GM12878 (cell line): ENCODE data around the gene PACS1. TPM values are rescaled to one million over a fixed set of nuclear protein-coding genes. Genes with fewer than 3 reads are reported as not detected.

Experiments
- ATAC-seq: fragments of 200-7000 bp; cut with Tn5 transposase; 3 replicates; pipeline ENCODE4 v1.9.1; 2020; ENCODE audit warnings: mild to moderate bottlenecking, moderate library complexity
- BruUV-seq: library from RNA; stranded (reverse); fragments of 400-500 nt; replicated peaks from 2 replicates; lab custom pipeline; 2021; lab: Mats Ljungman, UMichigan
- CTCF ChIA-PET: fragments of 300-600 bp; sonication (Branson Sonifier 250); formaldehyde crosslinking; extraction: SDS; loops from one replicate; lab custom pipeline; 2021; ENCODE audit warnings: inconsistent platforms; lab: Yijun Ruan, JAX
- POLR2A ChIA-PET: fragments of 350-600 bp; formaldehyde crosslinking; extraction: SDS; loops from one replicate; lab custom pipeline; 2021; ENCODE audit warnings: inconsistent platforms; lab: Charles Lee
- RAD21 ChIA-PET: fragments of 300-600 bp; sonication (Branson Sonifier 250); formaldehyde crosslinking; loops from one replicate; lab custom pipeline; 2023; ENCODE audit warnings: antibody characterized with exemption; ENCODE audit not compliant: unreplicated experiment; lab: Charles Lee
- SMC1A ChIA-PET: fragments of 300-600 bp; sonication (Branson Sonifier 250); formaldehyde crosslinking; loops from one replicate; lab custom pipeline; 2023; ENCODE audit not compliant: unreplicated experiment, uncharacterized antibody; lab: Charles Lee
- DNase-seq: peaks from one replicate; pipeline ENCODE4 v3.0.0-alpha.2; 2011; ENCODE audit warnings: low read depth, low spot score
- FAIRE-seq: peaks from 3 replicates; lab custom pipeline; 2011; peaks lifted over from hg19 to GRCh38; lab: Jason Lieb, UNC
- H2AFZ ChIP-seq: 2 replicates; pipeline ENCODE4 v1.6.0; 2011; ENCODE audit warnings: low read depth, low read length, control low read depth; ENCODE audit not compliant: control insufficient read depth
- H3K27ac ChIP-seq: 2 replicates; pipeline ENCODE4 v1.5.1; 2011; ENCODE audit warnings: control low read depth; ENCODE audit not compliant: control insufficient read depth, insufficient read depth
- H3K27me3 ChIP-seq, 2 experiments: replicated peaks in 1 of 2; 2 replicates each; pipeline versions ENCODE4 v1.6.0 to v1.6.1; 2011; ENCODE audit warnings: low read length in 1 of 2; ENCODE audit not compliant: control insufficient read depth in 2 of 2, insufficient read depth in 2 of 2
- H3K36me3 ChIP-seq, 2 experiments: 2 replicates each; pipeline ENCODE4 v1.5.1; 2011; ENCODE audit warnings: low read length in 1 of 2; ENCODE audit not compliant: control insufficient read depth in 2 of 2, insufficient read depth in 2 of 2
- H3K4me1 ChIP-seq: 2 replicates; pipeline ENCODE4 v1.6.1; 2011; ENCODE audit warnings: mild to moderate bottlenecking, low read length, moderate library complexity, mixed read lengths; ENCODE audit not compliant: control insufficient read depth, insufficient read depth
- H3K4me2 ChIP-seq: 2 replicates; pipeline ENCODE4 v1.6.0; 2011; ENCODE audit warnings: control low read depth; ENCODE audit not compliant: control insufficient read depth, insufficient read depth
- H3K4me3 ChIP-seq: fragments of 200-600 bp; sonication (generic); 2 replicates; pipeline ENCODE4 v1.5.1; 2016
- H3K79me2 ChIP-seq: 2 replicates; pipeline ENCODE4 v1.6.0; 2011; ENCODE audit warnings: low read length; ENCODE audit not compliant: control insufficient read depth, insufficient read depth
- H3K9ac ChIP-seq: 2 replicates; pipeline ENCODE4 v1.8.0; 2011; ENCODE audit warnings: low read length, control low read depth, mixed read lengths; ENCODE audit not compliant: control insufficient read depth, insufficient read depth
- H3K9me3 ChIP-seq: replicated peaks from 3 replicates; pipeline ENCODE4 v1.5.1; 2011; ENCODE audit warnings: mild to moderate bottlenecking, low read length; ENCODE audit not compliant: control insufficient read depth, insufficient read depth
- H4K20me1 ChIP-seq: 2 replicates; pipeline ENCODE4 v1.6.0; 2011; ENCODE audit not compliant: control insufficient read depth, insufficient read depth
- ATF2 ChIP-seq: IDR thresholded peaks from 2 replicates; pipeline ENCODE4 v1.6.1; 2012; ENCODE audit warnings: low read length, inconsistent platforms
- CBX5 ChIP-seq: sonication (generic); IDR thresholded peaks from 2 replicates; pipeline ENCODE4 v1.6.1; 2016; ENCODE audit warnings: low read depth, moderate library complexity, mild to moderate bottlenecking, inconsistent platforms
- CHD2 ChIP-seq: IDR thresholded peaks from 2 replicates; pipeline ENCODE4 v1.6.1; 2011; ENCODE audit warnings: low read depth, low read length, improper control_type of control experiment, borderline replicate concordance
- CTCF ChIP-seq, 3 experiments: IDR thresholded peaks in 2 of 3; conservative IDR thresholded peaks in 1 of 3; 2 replicates each; pipeline ENCODE4 v1.5.1; 2011; ENCODE audit warnings: low read depth in 3 of 3, low read length in 3 of 3, mild to moderate bottlenecking in 3 of 3, control low read depth in 2 of 3, moderate library complexity in 2 of 3, inconsistent platforms in 1 of 3, mixed read lengths in 1 of 3; ENCODE audit not compliant: control insufficient read depth in 2 of 3, insufficient read depth in 1 of 3; ENCODE audit errors: extremely low read depth in 1 of 3
- E4F1 ChIP-seq: fragments of 450-650 bp; IDR thresholded peaks from 2 replicates; pipeline ENCODE4 v1.6.1; 2018; ENCODE audit warnings: borderline replicate concordance, mild to moderate bottlenecking; ENCODE audit not compliant: partially characterized antibody
- ETV6 ChIP-seq, 2 experiments: fragments of 450-650 bp in 1 of 2; IDR thresholded peaks in 1 of 2; conservative IDR thresholded peaks in 1 of 2; 2 replicates each; pipeline ENCODE4 v1.6.1; 2014; ENCODE audit warnings: antibody characterized with exemption in 1 of 2, borderline replicate concordance in 1 of 2, low read depth in 1 of 2, mild to moderate bottlenecking in 1 of 2, moderate library complexity in 1 of 2
- MEF2A ChIP-seq: IDR thresholded peaks from 2 replicates; pipeline ENCODE4 v1.6.1; 2011; ENCODE audit warnings: low read depth, mild to moderate bottlenecking, low read length, moderate library complexity; ENCODE audit not compliant: insufficient read depth
- MXI1 ChIP-seq: fragments of 150-350 bp; IDR thresholded peaks from 2 replicates; pipeline ENCODE4 v1.6.1; 2011; ENCODE audit warnings: low read depth, mild to moderate bottlenecking, inconsistent platforms, low read length, improper control_type of control experiment
- NR2F1 ChIP-seq: fragments of 450-650 bp; conservative IDR thresholded peaks from 2 replicates; pipeline ENCODE4 v1.6.1; 2017; ENCODE audit warnings: mild to moderate bottlenecking
- RB1 ChIP-seq: fragments of 450-650 bp; formaldehyde crosslinking; IDR thresholded peaks from 2 replicates; pipeline ENCODE4 v1.6.1; 2017; ENCODE audit warnings: mild to moderate bottlenecking, borderline replicate concordance
- RCOR1 ChIP-seq: conservative IDR thresholded peaks from 2 replicates; pipeline ENCODE4 v1.6.1; 2012; ENCODE audit warnings: low read depth, low read length, improper control_type of control experiment
- SKIL ChIP-seq: fragments of 450-650 bp; IDR thresholded peaks from 2 replicates; pipeline ENCODE4 v1.6.1; 2017; ENCODE audit warnings: mild to moderate bottlenecking, low read depth, inconsistent platforms; ENCODE audit not compliant: poor library complexity, severe bottlenecking
- SUZ12 ChIP-seq: fragments of 200-600 bp; sonication (generic); IDR thresholded peaks from one replicate; pipeline ENCODE4 v1.6.1; 2018; ENCODE audit warnings: antibody characterized with exemption, mild to moderate bottlenecking; ENCODE audit not compliant: unreplicated experiment
- TCF3 ChIP-seq: IDR thresholded peaks from 2 replicates; pipeline ENCODE4 v1.6.1; 2012; ENCODE audit warnings: low read depth, mild to moderate bottlenecking, low read length, borderline replicate concordance; ENCODE audit not compliant: insufficient read depth
- YBX1 ChIP-seq: fragments of 450-650 bp; IDR thresholded peaks from 2 replicates; pipeline ENCODE4 v1.6.1; 2016; ENCODE audit warnings: antibody characterized with exemption
- ZZZ3 ChIP-seq: IDR thresholded peaks from 2 replicates; pipeline ENCODE4 v1.6.1; 2011; ENCODE audit warnings: low read depth; ENCODE audit not compliant: control insufficient read depth, insufficient read length
- WGBS: methylation state at CpG from one replicate; pipeline ENCODE4 v1.1.6; 2016; ENCODE audit warnings: low lambda C conversion rate; ENCODE audit not compliant: insufficient replicate concordance, insufficient coverage; ENCODE audit errors: missing lambda C conversion rate; 5-methylcytosine and 5-hydroxymethylcytosine counted together
- in situ Hi-C: fragments of 300-500 bp; cut with MboI; formaldehyde crosslinking; loops from 9 replicates; pipeline ENCODE4 v1.14.3; 2018; ENCODE audit warnings: mixed read lengths
- intact Hi-C: fragments of 100-400 bp; cut with micrococcal nuclease; formaldehyde crosslinking; loops from one replicate; pipeline ENCODE4 v1.14.2; 2022; ENCODE audit not compliant: unreplicated experiment
- polyA plus RNA-seq, 11 experiments: library from polyadenylated mRNA; depleted of rRNA in 4 of 11; unstranded in 6 of 11; stranded (reverse) in 5 of 11; fragments of >200 nt; fragmentation: Nextera tagmentation in 4 of 11; fragmentation: Illumina TruSeq in 1 of 11; extraction: Ambion mirVana in 4 of 11; extraction: Trizol in 1 of 11; gene quantifications; 1 replicate in 1 of 11; 2 replicates in 10 of 11; pipeline versions ENCODE4 v1.2.1 to v1.2.3, GENCODE V29; 2011 to 2016; ENCODE audit warnings: inconsistent platforms in 2 of 11, missing spikeins in 2 of 11, low read depth in 1 of 11
- total RNA-seq, 4 experiments: library from RNA; depleted of rRNA in 3 of 4; stranded (reverse); fragments of >200 nt in 3 of 4; fragmentation: Illumina TruSeq in 1 of 4; extraction: Trizol in 1 of 4; gene quantifications; 2 replicates each; pipeline versions ENCODE4 v1.2.1 to v1.2.3, GENCODE V29; 2013 to 2021

PACS1 gene
- total and polyA plus RNA-seq, 10 of the 15 experiments (the other 5 are each of a cell fraction or from before 2014, with no cell fraction given), result 1.1 to 74.3 (median 17.9) TPM

GRCh38 chr11:66168289-66168688 lies 98.2 kb downstream of the PACS1 start:
- no peaks in the 10 kb centered on the region for H3K4me1 ChIP-seq
- no peak overlapping the region for H3K4me3 ChIP-seq
- no TSS peak for BruUV-seq
- no peaks in the 10 kb centered on the region for H3K27me3 ChIP-seq
- H3K9ac ChIP-seq, result no peak overlapping the region
- FAIRE-seq, result no peak
- H2AFZ ChIP-seq, result no peak overlapping the region
- ChIA-PET SMC1A (interaction anchor here (0.6 to 1.5 kb wide), 5 partner anchors 9 to 419 kb away, joined by 3 read pairs; no protein-coding TSS in a partner anchor), RAD21 (no interaction called here), POLR2A (interaction anchor here (0.7 to 1.1 kb wide), 2 partner anchors 32 to 108 kb away, joined by 3 read pairs; no protein-coding TSS in a partner anchor), CTCF (interaction anchor here (1.3 to 1.8 kb wide), 2 partner anchors 15 to 123 kb away, joined by 4 to 7 read pairs; no protein-coding TSS in a partner anchor)
- H3K79me2 ChIP-seq, result peaks cover 3% of the 10 kb centered on the region; the same call in 1 of the 2 replicates
- no peak for ATAC-seq
- H3K36me3 ChIP-seq, result no peaks in the 10 kb centered on the region; a peak in 1 of 4 replicates
- 94% methylated on average over 7 of the region's 7 CpGs for WGBS
- H3K27ac ChIP-seq, result no peak overlapping the region
- no peaks in the 10 kb centered on the region for H3K9me3 ChIP-seq
- no peak for DNase-seq
- intact Hi-C loops (no loop called here), in situ Hi-C loops (no loop called here)
- no peak overlapping the region for H3K4me2 ChIP-seq
- H4K20me1 ChIP-seq, result no peaks in the 10 kb centered on the region
- TF ChIP-seq CTCF (IDR thresholded peaks at IDR 0.05 in 2 of 3, conservative IDR thresholded peaks at IDR 0.05 in 1 of 3; ENCODE audit: control insufficient read depth in 2 of 3, extremely low read depth in 1 of 3, insufficient read depth in 1 of 3, low read depth in 3 of 3, low read length in 3 of 3) (no peak), MEF2A (no peak), ETV6 (conservative IDR thresholded peaks at IDR 0.05 in 1 of 2, IDR thresholded peaks at IDR 0.05 in 1 of 2; ENCODE audit: borderline replicate concordance in 1 of 2, low read depth in 1 of 2) (no peak), CBX5 (no peak), CHD2 (no peak), E4F1 (no peak), ATF2 (no peak), YBX1 (no peak), ZZZ3 (no peak), SKIL (no peak), NR2F1 (no peak), RCOR1 (no peak), MXI1 (no peak), SUZ12 (no peak), TCF3 (no peak), RB1 (no peak)
